GM21717 (cell line): ENCODE results near the gene FAT1.
"Not testable (repeated sequence)": the region's sequence is repeated elsewhere in the genome, so short reads cannot be mapped to it uniquely, and the experiment has no call there.

ENCODE experiments used
- ATAC-seq: cut with Tn5 transposase; IDR thresholded peaks from one replicate; pipeline ENCODE4 v1.9.1; 2021; ENCODE audit warnings: mild to moderate bottlenecking, moderate library complexity; ENCODE audit not compliant: unreplicated experiment

FAT1 gene

GRCh38 chr4:186659456-186659855 is 64.2 kb downstream of the FAT1 start:
- not testable (repeated sequence) for ATAC-seq

- ATAC-seq = no peak
Observed at GRCh38 chr4:186658657-186659056, 65.0 kb downstream of the FAT1 start.

GRCh38 chr4:186657764-186658163 is 65.9 kb downstream of the FAT1 start:
- ATAC-seq = no peak

GRCh38 chr4:186653969-186654368 is 69.7 kb downstream of the FAT1 start:
- no peak for ATAC-seq

- no peak for ATAC-seq
Observed at GRCh38 chr4:186651624-186652023, 72.0 kb downstream of the FAT1 start.

GRCh38 chr4:186651181-186651603 is 72.5 kb downstream of the FAT1 start:
- no peak for ATAC-seq

- ATAC-seq = no peak
Observed at GRCh38 chr4:186650401-186651180, 73.1 kb downstream of the FAT1 start.

- ATAC-seq = no peak
Observed at GRCh38 chr4:186647821-186648220, 75.8 kb downstream of the FAT1 start.

- ATAC-seq = no peak
Observed at GRCh38 chr4:186644737-186645261, 78.9 kb downstream of the FAT1 start.

- ATAC-seq = no peak
Observed at GRCh38 chr4:186644311-186644638, 79.4 kb downstream of the FAT1 start.

GRCh38 chr4:186643501-186644310 is 80.0 kb downstream of the FAT1 start:
- ATAC-seq = no peak

GRCh38 chr4:186642998-186643397 is 80.7 kb downstream of the FAT1 start:
- ATAC-seq = no peak

GRCh38 chr4:186642530-186642929 is 81.1 kb downstream of the FAT1 start:
- no peak for ATAC-seq

- no peak for ATAC-seq
Observed at GRCh38 chr4:186634591-186635128, 89.0 kb downstream of the FAT1 start.

GRCh38 chr4:186633844-186634243 is 89.8 kb downstream of the FAT1 start:
- ATAC-seq = no peak

- ATAC-seq = no peak
Observed at GRCh38 chr4:186630128-186630527, 93.5 kb downstream of the FAT1 start.

GRCh38 chr4:186628058-186628711 is 95.5 kb downstream of the FAT1 start:
- no peak for ATAC-seq

- no peak for ATAC-seq
Observed at GRCh38 chr4:186627226-186627865, 96.3 kb downstream of the FAT1 start.

GRCh38 chr4:186624951-186625350 is 98.7 kb downstream of the FAT1 start:
- no peak for ATAC-seq

- ATAC-seq = no peak
Observed at GRCh38 chr4:186623546-186623945, 100.1 kb downstream of the FAT1 start.
